ENCODE results near the gene SLC17A7. TPM values are rescaled to one million over a fixed set of nuclear protein-coding genes. Genes with fewer than 3 reads are reported as not detected.
A peak's percentile ranks its signal among the peaks of the same experiment; 100 is the strongest.

SLC17A7 gene
- total RNA-seq, 1 experiment from 2014 or later, result 1.6 TPM

DNA sequence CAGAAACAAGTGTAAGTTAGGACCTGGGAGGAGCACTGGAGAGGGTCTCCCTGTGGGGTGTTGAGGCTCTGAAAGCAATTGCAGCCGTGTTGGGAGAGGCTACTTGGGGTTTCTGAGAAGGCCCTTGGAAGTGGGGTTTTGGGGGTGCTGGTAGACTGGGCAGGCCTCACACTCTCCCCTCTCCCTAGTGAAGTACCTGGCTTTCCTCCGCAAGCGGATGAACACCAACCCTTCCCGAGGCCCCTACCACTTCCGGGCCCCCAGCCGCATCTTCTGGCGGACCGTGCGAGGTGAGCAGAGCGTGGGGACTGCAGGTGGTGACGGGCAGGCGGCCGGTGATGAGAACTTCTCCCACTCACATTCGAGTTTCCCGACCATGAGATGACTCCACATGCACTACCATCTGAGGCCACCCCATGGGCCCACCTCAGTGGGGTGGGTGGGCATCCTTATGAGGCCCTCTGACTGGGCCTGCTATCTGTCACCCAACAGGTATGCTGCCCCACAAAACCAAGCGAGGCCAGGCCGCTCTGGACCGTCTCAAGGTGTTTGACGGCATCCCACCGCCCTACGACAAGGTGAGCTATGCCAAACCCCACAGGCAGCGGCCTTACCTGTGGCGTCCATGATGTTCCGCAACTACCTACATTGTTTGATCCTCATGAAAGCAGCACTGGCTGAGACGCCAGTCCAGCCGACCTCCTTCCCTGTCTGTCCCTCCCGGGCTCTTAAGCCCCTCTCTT, 49.1 kb upstream of the SLC17A7 start (continued):
- no peak for TF ChIP-seq NR1H2 (CRISPR knock-in tag; IDR thresholded peaks at IDR 0.05)

GRCh38 chr19:49489601-49490167, 48.4 kb upstream of the SLC17A7 start:
- POLR2A ChIA-PET, result no interaction called here
- Mint-ChIP-seq H3K4me1 (peaks cover 21% of the 10 kb centered on the region), H3K4me3 (peak overlapping the region; percentile 97), H3K27me3 (ENCODE audit: low read depth) (peaks cover 6% of the 10 kb centered on the region; the same call in 1 of the 2 replicates), H3K9me3 (no peaks in the 10 kb centered on the region), H3K27ac (peak overlapping the region; percentile 96), H3K36me3 (peaks cover 55% of the 10 kb centered on the region)
- CTCF ChIA-PET, result no interaction called here
- no peak for DNase-seq (ENCODE audit: low spot score)
- no peak for ATAC-seq
- TF ChIP-seq ZNF671 (CRISPR knock-in tag; IDR thresholded peaks at IDR 0.05) (no peak; the same call in 1 of the 2 replicates), ZNF512 (CRISPR knock-in tag; IDR thresholded peaks at IDR 0.05; ENCODE audit: borderline replicate concordance) (no peak), SMAD4 (CRISPR knock-in tag; IDR thresholded peaks at IDR 0.05) (no peak), PREB (CRISPR knock-in tag; IDR thresholded peaks at IDR 0.05; ENCODE audit: borderline replicate concordance) (no peak), E2F1 (CRISPR knock-in tag; IDR thresholded peaks at IDR 0.05) (no peak), NR1H2 (CRISPR knock-in tag; IDR thresholded peaks at IDR 0.05) (no peak), CREB1 (CRISPR knock-in tag; IDR thresholded peaks at IDR 0.05) (no peak), ATF1 (CRISPR knock-in tag; IDR thresholded peaks at IDR 0.05) (0 out of 2 replicates have a peak, but pooled peaks have one; percentile 19), ZNF396 (CRISPR knock-in tag; IDR thresholded peaks at IDR 0.05; ENCODE audit: borderline replicate concordance) (no peak), TP53 (CRISPR knock-in tag; IDR thresholded peaks at IDR 0.05) (no peak), ZSCAN18 (CRISPR knock-in tag; IDR thresholded peaks at IDR 0.05) (no peak), MYBL2 (CRISPR knock-in tag; IDR thresholded peaks at IDR 0.05) (no peak), NR3C1 (CRISPR knock-in tag; conservative IDR thresholded peaks at IDR 0.05; ENCODE audit: low read depth) (no peak), ZNF425 (CRISPR knock-in tag; conservative IDR thresholded peaks at IDR 0.05) (no peak), ZBTB21 (CRISPR knock-in tag; IDR thresholded peaks at IDR 0.05; ENCODE audit: borderline replicate concordance) (no peak), NFATC4 (CRISPR knock-in tag; IDR thresholded peaks at IDR 0.05) (peak; percentile 46; the same call in 1 of the 2 replicates), FOXJ3 (CRISPR knock-in tag; IDR thresholded peaks at IDR 0.05; ENCODE audit: borderline replicate concordance) (no peak), IRF1 (CRISPR knock-in tag; IDR thresholded peaks at IDR 0.05) (0 out of 2 replicates have a peak, but pooled peaks have one; percentile 48), PRRX2 (CRISPR knock-in tag; IDR thresholded peaks at IDR 0.05) (0 out of 2 replicates have a peak, but pooled peaks have one; percentile 47), ZNF416 (CRISPR knock-in tag; IDR thresholded peaks at IDR 0.05) (no peak)
- TF ChIP-seq, protein P1, sequence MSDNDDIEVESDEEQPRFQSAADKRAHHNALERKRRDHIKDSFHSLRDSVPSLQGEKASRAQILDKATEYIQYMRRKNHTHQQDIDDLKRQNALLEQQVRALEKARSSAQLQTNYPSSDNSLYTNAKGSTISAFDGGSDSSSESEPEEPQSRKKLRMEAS (CRISPR knock-in tag; IDR thresholded peaks at IDR 0.05), result peak; percentile 34; the same call in 1 of the 2 replicates
- TF ChIP-seq, protein P2, sequence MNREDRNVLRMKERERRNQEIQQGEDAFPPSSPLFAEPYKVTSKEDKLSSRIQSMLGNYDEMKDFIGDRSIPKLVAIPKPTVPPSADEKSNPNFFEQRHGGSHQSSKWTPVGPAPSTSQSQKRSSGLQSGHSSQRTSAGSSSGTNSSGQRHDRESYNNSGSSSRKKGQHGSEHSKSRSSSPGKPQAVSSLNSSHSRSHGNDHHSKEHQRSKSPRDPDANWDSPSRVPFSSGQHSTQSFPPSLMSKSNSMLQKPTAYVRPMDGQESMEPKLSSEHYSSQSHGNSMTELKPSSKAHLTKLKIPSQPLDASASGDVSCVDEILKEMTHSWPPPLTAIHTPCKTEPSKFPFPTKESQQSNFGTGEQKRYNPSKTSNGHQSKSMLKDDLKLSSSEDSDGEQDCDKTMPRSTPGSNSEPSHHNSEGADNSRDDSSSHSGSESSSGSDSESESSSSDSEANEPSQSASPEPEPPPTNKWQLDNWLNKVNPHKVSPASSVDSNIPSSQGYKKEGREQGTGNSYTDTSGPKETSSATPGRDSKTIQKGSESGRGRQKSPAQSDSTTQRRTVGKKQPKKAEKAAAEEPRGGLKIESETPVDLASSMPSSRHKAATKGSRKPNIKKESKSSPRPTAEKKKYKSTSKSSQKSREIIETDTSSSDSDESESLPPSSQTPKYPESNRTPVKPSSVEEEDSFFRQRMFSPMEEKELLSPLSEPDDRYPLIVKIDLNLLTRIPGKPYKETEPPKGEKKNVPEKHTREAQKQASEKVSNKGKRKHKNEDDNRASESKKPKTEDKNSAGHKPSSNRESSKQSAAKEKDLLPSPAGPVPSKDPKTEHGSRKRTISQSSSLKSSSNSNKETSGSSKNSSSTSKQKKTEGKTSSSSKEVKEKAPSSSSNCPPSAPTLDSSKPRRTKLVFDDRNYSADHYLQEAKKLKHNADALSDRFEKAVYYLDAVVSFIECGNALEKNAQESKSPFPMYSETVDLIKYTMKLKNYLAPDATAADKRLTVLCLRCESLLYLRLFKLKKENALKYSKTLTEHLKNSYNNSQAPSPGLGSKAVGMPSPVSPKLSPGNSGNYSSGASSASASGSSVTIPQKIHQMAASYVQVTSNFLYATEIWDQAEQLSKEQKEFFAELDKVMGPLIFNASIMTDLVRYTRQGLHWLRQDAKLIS (CRISPR knock-in tag; IDR thresholded peaks at IDR 0.05; ENCODE audit: borderline replicate concordance), result no peak

All from WTC11 (cell line).